Activated T-cell treated with anti-CD3 and anti-CD28 coated beads, Interleukin-2, amount 50 U/mL, for 24 hours (primary cell): ENCODE measurements around the gene CSDE1.
A peak's percentile ranks its signal among the peaks of the same experiment; 100 is the strongest.

Experiments used
- DNase-seq: peaks from one replicate; pipeline ENCODE4 v3.0.0-alpha.2; 2020
- H3K27ac Mint-ChIP-seq: 2 replicates; pipeline ENCODE4 v1.8.0; 2020; ENCODE audit warnings: mild to moderate bottlenecking, mixed read lengths
- H3K27me3 Mint-ChIP-seq: 2 replicates; pipeline ENCODE4 v1.8.0; 2020; ENCODE audit warnings: mixed read lengths
- H3K36me3 Mint-ChIP-seq: 2 replicates; pipeline ENCODE4 v1.8.0; 2020; ENCODE audit warnings: low read depth, mixed read lengths
- H3K4me1 Mint-ChIP-seq: 2 replicates; pipeline ENCODE4 v1.8.0; 2020; ENCODE audit warnings: low read depth, mixed read lengths
- H3K4me3 Mint-ChIP-seq: 2 replicates; pipeline ENCODE4 v1.8.0; 2020; ENCODE audit warnings: mild to moderate bottlenecking, moderate library complexity, mixed read lengths
- H3K9me3 Mint-ChIP-seq: 2 replicates; pipeline ENCODE4 v1.8.0; 2020; ENCODE audit warnings: mixed read lengths

The CSDE1 gene

GRCh38 chr1:114670083-114671010, 87.4 kb downstream of the CSDE1 start:
- H3K36me3 Mint-ChIP-seq = peaks cover 2% of the 10 kb centered on the region
- H3K9me3 Mint-ChIP-seq = no peaks in the 10 kb centered on the region
- peak overlapping the region; percentile 77 for H3K27ac Mint-ChIP-seq
- H3K4me1 Mint-ChIP-seq = peaks cover 14% of the 10 kb centered on the region
- peaks cover 5% of the 10 kb centered on the region for H3K27me3 Mint-ChIP-seq
- peak; percentile 90 for DNase-seq
- peak overlapping the region; percentile 87 for H3K4me3 Mint-ChIP-seq

- Mint-ChIP-seq H3K4me1 (peaks cover 14% of the 10 kb centered on the region), H3K9me3 (no peaks in the 10 kb centered on the region), H3K27me3 (peaks cover under 1% of the 10 kb centered on the region), H3K4me3 (peak within 1 kb of the TSS; percentile 87), H3K27ac (peak within 1 kb of the TSS; percentile 77), H3K36me3 (peaks cover 2% of the 10 kb centered on the region)
- DNase-seq = no peak
Observed at GRCh38 chr1:114669562-114670082, 88.2 kb downstream of the CSDE1 start, which contains the start of gene DENND2C. DENND2C (minus strand) TSS chr1:114670049; CDS start chr1:114625984, 44,065 bp downstream.

- Mint-ChIP-seq H3K9me3 (no peaks in the 10 kb centered on the region), H3K27me3 (no peaks in the 10 kb centered on the region), H3K27ac (no peak overlapping the region), H3K4me3 (peak overlapping the region; percentile 87), H3K4me1 (peaks cover 14% of the 10 kb centered on the region), H3K36me3 (peaks cover 2% of the 10 kb centered on the region)
- no peak for DNase-seq
Observed at GRCh38 chr1:114668784-114669561, 88.8 kb downstream of the CSDE1 start.

GRCh38 chr1:114668373-114668772, 89.4 kb downstream of the CSDE1 start:
- Mint-ChIP-seq H3K27ac (no peak overlapping the region), H3K4me1 (peaks cover 14% of the 10 kb centered on the region), H3K4me3 (no peak overlapping the region)

GRCh38 chr1:114666954-114667353, 90.8 kb downstream of the CSDE1 start:
- no peak overlapping the region for H3K4me3 Mint-ChIP-seq
- no peak for DNase-seq
- no peaks in the 10 kb centered on the region for H3K27me3 Mint-ChIP-seq
- no peaks in the 10 kb centered on the region for H3K9me3 Mint-ChIP-seq
- no peak overlapping the region for H3K27ac Mint-ChIP-seq
- peaks cover 2% of the 10 kb centered on the region for H3K36me3 Mint-ChIP-seq
- peaks cover 14% of the 10 kb centered on the region for H3K4me1 Mint-ChIP-seq

More at GRCh38 chr1:114668373-114668772, 89.4 kb downstream of the CSDE1 start:
- H3K36me3 Mint-ChIP-seq = peaks cover 2% of the 10 kb centered on the region
- H3K9me3 Mint-ChIP-seq = no peaks in the 10 kb centered on the region
- no peaks in the 10 kb centered on the region for H3K27me3 Mint-ChIP-seq
- no peak for DNase-seq
